GM21447 (cell line): ENCODE measurements around the gene GMDS.
A peak's percentile ranks its signal among the peaks of the same experiment; 100 is the strongest.

Experiments
- ATAC-seq: cut with Tn5 transposase; IDR thresholded peaks from one replicate; pipeline ENCODE4 v1.9.1; 2021; ENCODE audit not compliant: unreplicated experiment

GMDS gene

GRCh38 chr6:1611322-1611571, 634.2 kb downstream of the GMDS start:
- no peak for ATAC-seq

- ATAC-seq: peak; percentile 20
Observed at GRCh38 chr6:1610497-1611321, 634.7 kb downstream of the GMDS start.

- ATAC-seq: peak; percentile 72
Observed at GRCh38 chr6:1609648-1610496, 635.5 kb downstream of the GMDS start, which contains the start of gene FOXC1. FOXC1 (plus strand) TSS chr6:1609915; CDS start chr6:1610446, 531 bp downstream.

GRCh38 chr6:1609041-1609647, 636.3 kb downstream of the GMDS start:
- no peak for ATAC-seq

GRCh38 chr6:1608222-1609040, 637.0 kb downstream of the GMDS start:
- no peak for ATAC-seq

GRCh38 chr6:1607516-1608221, 637.7 kb downstream of the GMDS start:
- ATAC-seq: no peak

GRCh38 chr6:1606780-1607515, 638.5 kb downstream of the GMDS start:
- ATAC-seq: no peak

- no peak for ATAC-seq
Observed at GRCh38 chr6:1605893-1606779, 639.3 kb downstream of the GMDS start.

- no peak for ATAC-seq
Observed at GRCh38 chr6:1605004-1605892, 640.2 kb downstream of the GMDS start.

- no peak for ATAC-seq
Observed at GRCh38 chr6:1604158-1605003, 641.0 kb downstream of the GMDS start.

GRCh38 chr6:1603708-1604107, 641.7 kb downstream of the GMDS start:
- ATAC-seq: no peak

- no peak for ATAC-seq
Observed at GRCh38 chr6:1602049-1602713, 643.2 kb downstream of the GMDS start.

- ATAC-seq: no peak
Observed at GRCh38 chr6:1601158-1602048, 644.0 kb downstream of the GMDS start.

- no peak for ATAC-seq
Observed at GRCh38 chr6:1600764-1601157, 644.6 kb downstream of the GMDS start.

GRCh38 chr6:1600063-1600763, 645.2 kb downstream of the GMDS start:
- ATAC-seq: no peak
